IMR-90 (cell line): ENCODE data around the gene NOM1. TPM values are rescaled to one million over a fixed set of nuclear protein-coding genes. Genes with fewer than 3 reads are reported as not detected.

ENCODE experiments used
- ATAC-seq: fragments of 200-7000 bp; cut with Tn5 transposase; 2 replicates; pipeline ENCODE4 v1.9.1; 2020; ENCODE audit warnings: low read depth, mild to moderate bottlenecking, moderate library complexity
- BruUV-seq: library from RNA; stranded (reverse); fragments of 400-500 nt; replicated peaks from 2 replicates; lab custom pipeline; 2021; lab: Mats Ljungman, UMichigan
- CTCF ChIA-PET: fragments of 300-600 bp; formaldehyde crosslinking; extraction: SDS; loops from one replicate; lab custom pipeline; 2021; ENCODE audit warnings: antibody characterized with exemption; lab: Yijun Ruan, JAX
- POLR2A ChIA-PET: fragments of 300-600 bp; sonication (Branson Sonifier 250); formaldehyde crosslinking; loops from one replicate; lab custom pipeline; 2022; ENCODE audit warnings: antibody characterized with exemption; ENCODE audit not compliant: unreplicated experiment; lab: Charles Lee
- DNase-seq: peaks from one replicate; pipeline ENCODE4 v3.0.0; 2013
- H2AFZ ChIP-seq: replicated peaks from 2 replicates; pipeline ENCODE3; 2013; ENCODE audit warnings: low read length, mild to moderate bottlenecking; ENCODE audit not compliant: poor library complexity
- H2AK5ac ChIP-seq: 2 replicates; pipeline ENCODE4 v1.6.1; 2013; ENCODE audit warnings: low read depth, low read length, inconsistent platforms
- H2AK9ac ChIP-seq: replicated peaks from 2 replicates; pipeline ENCODE3; 2013; ENCODE audit warnings: mild to moderate bottlenecking, low read depth, low read length, moderate library complexity; ENCODE audit not compliant: poor library complexity
- H2BK120ac ChIP-seq: 2 replicates; pipeline ENCODE4 v1.6.1; 2013; ENCODE audit warnings: low read depth, low read length, inconsistent platforms
- H2BK15ac ChIP-seq: 3 replicates; pipeline ENCODE4 v1.6.1; 2013; ENCODE audit warnings: low read depth, low read length, inconsistent platforms
- H2BK20ac ChIP-seq: 2 replicates; pipeline ENCODE4 v1.6.1; 2013; ENCODE audit warnings: low read depth, mild to moderate bottlenecking, inconsistent platforms, low read length, moderate library complexity
- H2BK5ac ChIP-seq: 2 replicates; pipeline ENCODE4 v1.6.1; 2013; ENCODE audit warnings: mild to moderate bottlenecking, low read depth, low read length, inconsistent platforms; ENCODE audit not compliant: poor library complexity, severe bottlenecking
- H3K14ac ChIP-seq: replicated peaks from 2 replicates; pipeline ENCODE4 v1.6.1; 2013; ENCODE audit warnings: low read depth, low read length, inconsistent platforms
- H3K18ac ChIP-seq: 2 replicates; pipeline ENCODE4 v1.6.1; 2013; ENCODE audit warnings: low read depth, low read length, control low read depth
- H3K23ac ChIP-seq: 2 replicates; pipeline ENCODE4 v1.6.1; 2013; ENCODE audit warnings: low read depth, low read length, inconsistent platforms
- H3K27ac ChIP-seq: 2 replicates; pipeline ENCODE4 v1.5.1; 2013; ENCODE audit warnings: mild to moderate bottlenecking, control low read depth, low read length; ENCODE audit not compliant: insufficient read depth
- H3K27me3 ChIP-seq: 2 replicates; pipeline ENCODE4 v1.6.1; 2013; ENCODE audit warnings: low read length; ENCODE audit not compliant: control insufficient read depth, insufficient read depth
- H3K36me3 ChIP-seq: 2 replicates; pipeline ENCODE4 v1.6.1; 2013; ENCODE audit warnings: low read length, mixed read lengths; ENCODE audit not compliant: control insufficient read depth, insufficient read depth
- H3K4ac ChIP-seq: 2 replicates; pipeline ENCODE4 v1.6.1; 2013; ENCODE audit warnings: low read depth, low read length, inconsistent platforms
- H3K4me1 ChIP-seq: 2 replicates; pipeline ENCODE4 v1.6.1; 2013; ENCODE audit warnings: low read length, mixed read lengths; ENCODE audit not compliant: control insufficient read depth, insufficient read depth
- H3K4me2 ChIP-seq: 2 replicates; pipeline ENCODE4 v1.6.1; 2013; ENCODE audit warnings: low read depth, mild to moderate bottlenecking, control low read depth, low read length, moderate library complexity
- H3K4me3 ChIP-seq: 2 replicates; pipeline ENCODE4 v1.5.1; 2013; ENCODE audit warnings: low read depth, mild to moderate bottlenecking, control low read depth, low read length, moderate library complexity; ENCODE audit not compliant: insufficient read depth
- H3K56ac ChIP-seq: 2 replicates; pipeline ENCODE4 v1.6.1; 2013; ENCODE audit warnings: low read length, inconsistent platforms; ENCODE audit not compliant: insufficient read depth; ENCODE audit errors: extremely low read depth
- H3K79me1 ChIP-seq, 2 experiments: 2 replicates each; pipeline ENCODE4 v1.6.1; 2013; ENCODE audit warnings: low read length in 2 of 2, inconsistent platforms in 1 of 2, low read depth in 1 of 2
- H3K9ac ChIP-seq: 2 replicates; pipeline ENCODE4 v1.6.1; 2013; ENCODE audit warnings: low read depth, low read length, control low read depth
- H3K9me1 ChIP-seq: 2 replicates; pipeline ENCODE4 v1.6.1; 2013; ENCODE audit warnings: low read length, inconsistent platforms; ENCODE audit not compliant: insufficient read depth
- H3K9me3 ChIP-seq: 2 replicates; pipeline ENCODE4 v1.6.1; 2013; ENCODE audit warnings: low read length; ENCODE audit not compliant: control insufficient read depth, insufficient read depth
- H4K20me1 ChIP-seq: 2 replicates; pipeline ENCODE4 v1.6.1; 2013; ENCODE audit warnings: low read length, inconsistent platforms; ENCODE audit not compliant: insufficient read depth
- H4K5ac ChIP-seq: 2 replicates; pipeline ENCODE4 v1.6.1; 2013; ENCODE audit warnings: mild to moderate bottlenecking, low read depth, low read length, control low read depth
- H4K8ac ChIP-seq, 2 experiments: 2 replicates each; pipeline ENCODE4 v1.6.1; 2013; ENCODE audit warnings: low read depth in 2 of 2, low read length in 2 of 2, control low read depth in 1 of 2, inconsistent platforms in 1 of 2
- H4K91ac ChIP-seq: 2 replicates; pipeline ENCODE4 v1.6.1; 2013; ENCODE audit warnings: low read depth, low read length, inconsistent platforms; ENCODE audit not compliant: insufficient read depth
- CEBPB ChIP-seq: IDR thresholded peaks from 2 replicates; pipeline ENCODE4 v1.6.1; 2012; ENCODE audit warnings: low read depth, low read length, improper control_type of control experiment
- CHD1 ChIP-seq: IDR thresholded peaks from 2 replicates; pipeline ENCODE4 v1.6.1; 2012; ENCODE audit warnings: low read depth, low read length, improper control_type of control experiment
- CTCF ChIP-seq: conservative IDR thresholded peaks from 2 replicates; pipeline ENCODE4 v1.5.1; 2012; ENCODE audit warnings: mild to moderate bottlenecking, low read depth, low read length, improper control_type of control experiment
- ELK1 ChIP-seq: fragments of 150-350 bp; IDR thresholded peaks from 2 replicates; pipeline ENCODE4 v1.6.1; 2016; ENCODE audit warnings: low read depth, mild to moderate bottlenecking, low read length, moderate library complexity, borderline replicate concordance
- FOS ChIP-seq: fragments of 150-350 bp; IDR thresholded peaks from 2 replicates; pipeline ENCODE4 v1.6.1; 2016; ENCODE audit warnings: low read depth, low read length
- MAZ ChIP-seq: IDR thresholded peaks from 2 replicates; pipeline ENCODE4 v1.6.1; 2012; ENCODE audit warnings: low read depth, mild to moderate bottlenecking, low read length, improper control_type of control experiment, moderate library complexity, borderline replicate concordance
- NFE2L2 ChIP-seq: fragments of 150-350 bp; IDR thresholded peaks from 2 replicates; pipeline ENCODE4 v1.6.1; 2016; ENCODE audit warnings: low read depth, mild to moderate bottlenecking, low read length
- RAD21 ChIP-seq: IDR thresholded peaks from 2 replicates; pipeline ENCODE4 v1.6.1; 2012; ENCODE audit warnings: low read length, improper control_type of control experiment
- RFX5 ChIP-seq: IDR thresholded peaks from 2 replicates; pipeline ENCODE4 v1.8.0; 2012; ENCODE audit warnings: low read depth, mild to moderate bottlenecking, low read length, moderate library complexity
- USF2 ChIP-seq: fragments of 150-350 bp; IDR thresholded peaks from 2 replicates; pipeline ENCODE4 v1.6.1; 2017; ENCODE audit warnings: mild to moderate bottlenecking, antibody characterized with exemption, low read length, low read depth
- WGBS, 2 experiments: methylation state at CpG; one replicate each; pipeline versions ENCODE4 v1.1.5 to v1.1.7; 2013; ENCODE audit warnings: missing lambda C conversion rate in 2 of 2; ENCODE audit not compliant: insufficient read length in 1 of 2; ENCODE audit errors: extremely low coverage in 2 of 2; 5-methylcytosine and 5-hydroxymethylcytosine counted together
- dilution Hi-C: fragments of 300-500 bp; cut with HindIII; formaldehyde crosslinking; loops from one replicate; pipeline ENCODE4 v1.14.3; 2018; ENCODE audit warnings: low sequenced_read_pairs; ENCODE audit not compliant: unreplicated experiment
- in situ Hi-C: fragments of 300-500 bp; cut with MboI; formaldehyde crosslinking; loops from 3 replicates; pipeline ENCODE4 v1.14.3; 2019; ENCODE audit warnings: low sequenced_read_pairs, inconsistent platforms, mixed read lengths
- intact Hi-C: fragments of 100-400 bp; cut with micrococcal nuclease; formaldehyde crosslinking; loops from 2 replicates; pipeline ENCODE4 v1.10.0; 2022
- polyA plus RNA-seq, 3 experiments: library from polyadenylated mRNA; depleted of rRNA; stranded (reverse); fragments of >200 nt; gene quantifications; 2 replicates each; pipeline ENCODE4 v1.2.3, GENCODE V29; 2012; ENCODE audit warnings: low replicate concordance in 1 of 3
- total RNA-seq: library from RNA; depleted of rRNA; stranded (reverse); fragments of >200 nt; gene quantifications from 2 replicates; pipeline ENCODE4 v1.2.3, GENCODE V29; 2012

NOM1 gene
- total and polyA plus RNA-seq, 2 of the 4 experiments (the other 2 are of a cell fraction): 15.3 to 15.4 TPM

GRCh38 chr7:157018997-157019608 lies 69.6 kb downstream of the NOM1 start:
- H2AK5ac ChIP-seq: no peak overlapping the region
- intact Hi-C loops: no loop called here
- dilution Hi-C loops: no loop called here

More at GRCh38 chr7:157018997-157019608, 69.6 kb downstream of the NOM1 start:
- TF ChIP-seq USF2: no peak
- no peak for TF ChIP-seq FOS
- no peak for TF ChIP-seq CEBPB
- no peak for TF ChIP-seq MAZ
- TF ChIP-seq RFX5: no peak
- TF ChIP-seq ELK1: no peak
- no peak for TF ChIP-seq CTCF
- TF ChIP-seq RAD21: no peak
- TF ChIP-seq NFE2L2: no peak
- no peak for TF ChIP-seq CHD1
- DNase-seq (no peak), ATAC-seq (no peak)
- Histone ChIP-seq H2BK5ac (no peak overlapping the region), H4K91ac (no peak overlapping the region), H3K9me3 (peaks cover 7% of the 10 kb centered on the region; the same call in 1 of the 2 replicates), H4K8ac (no peak overlapping the region), H3K4ac (no peak overlapping the region), H3K9me1 (no peaks in the 10 kb centered on the region), H3K27ac (no peak overlapping the region), H3K23ac (no peak overlapping the region), H2AK9ac (no peak overlapping the region), H2BK15ac (no peak overlapping the region), H3K14ac (no peak overlapping the region), H2AFZ (no peak overlapping the region), H4K5ac (no peak overlapping the region), H3K9ac (no peak overlapping the region), H2BK120ac (no peak overlapping the region), H3K56ac (no peak overlapping the region), H2BK20ac (no peak overlapping the region), H3K4me1 (no peaks in the 10 kb centered on the region), H3K18ac (no peak overlapping the region), H3K4me3 (no peak overlapping the region), H3K27me3 (peaks cover 93% of the 10 kb centered on the region), H4K20me1 (no peaks in the 10 kb centered on the region), H3K36me3 (no peaks in the 10 kb centered on the region), H3K79me1 (no peaks in the 10 kb centered on the region), H3K4me2 (no peak overlapping the region)
- BruUV-seq: no TSS peak
- CTCF ChIA-PET: no interaction called here
- WGBS, 2 experiments: 3% methylated on average over 8 of the region's 50 CpGs; no CpG with 5 or more reads in 1 of the 2 experiments
- POLR2A ChIA-PET: no interaction called here
- in situ Hi-C loops: no loop called here
